ENCODE measurements around the gene DUOXA2. TPM values are rescaled to one million over a fixed set of nuclear protein-coding genes. Genes with fewer than 3 reads are reported as not detected.
"Not testable (repeated sequence)": the region's sequence is repeated elsewhere in the genome, so short reads cannot be mapped to it uniquely, and the experiment has no call there.

DUOXA2 gene
- total RNA-seq, 1 donor from 2014 or later, result not detected

GRCh38 chr15:45102226-45102625 is 11.9 kb upstream of the DUOXA2 start:
- H3K27ac Mint-ChIP-seq (ENCODE audit: unreplicated experiment), result no peak overlapping the region
- no peak for DNase-seq (ENCODE audit: low read depth, low spot score)

GRCh38 chr15:45104170-45104569 is 10.0 kb upstream of the DUOXA2 start:
- H3K36me3 Mint-ChIP-seq (ENCODE audit: low read depth); H3K4me1 Mint-ChIP-seq; H3K4me3 Mint-ChIP-seq; H3K9me3 Mint-ChIP-seq; H3K27ac Mint-ChIP-seq (ENCODE audit: unreplicated experiment); DNase-seq (ENCODE audit: low read depth, low spot score): not testable (repeated sequence)
- H3K27me3 Mint-ChIP-seq (ENCODE audit: low read depth), result peaks cover 17% of the 10 kb centered on the region

More at GRCh38 chr15:45102226-45102625, 11.9 kb upstream of the DUOXA2 start:
- peaks cover 6% of the 10 kb centered on the region for H3K4me1 Mint-ChIP-seq
- no peak overlapping the region for H3K4me3 Mint-ChIP-seq
- H3K36me3 Mint-ChIP-seq (ENCODE audit: low read depth), result no peaks in the 10 kb centered on the region
- H3K9me3 Mint-ChIP-seq, result no peaks in the 10 kb centered on the region
- no peak for TF ChIP-seq CTCF (conservative IDR thresholded peaks at IDR 0.05)
- H3K27me3 Mint-ChIP-seq (ENCODE audit: low read depth), result peaks cover 8% of the 10 kb centered on the region

GRCh38 chr15:45105586-45105985 is 8.5 kb upstream of the DUOXA2 start:
- H3K27ac Mint-ChIP-seq (ENCODE audit: unreplicated experiment), result no peak overlapping the region
- H3K36me3 Mint-ChIP-seq (ENCODE audit: low read depth), result no peaks in the 10 kb centered on the region
- H3K4me1 Mint-ChIP-seq, result peaks cover 6% of the 10 kb centered on the region
- no peaks in the 10 kb centered on the region for H3K9me3 Mint-ChIP-seq
- peaks cover 31% of the 10 kb centered on the region for H3K27me3 Mint-ChIP-seq (ENCODE audit: low read depth)
- no peak for TF ChIP-seq CTCF (conservative IDR thresholded peaks at IDR 0.05)
- no peak for DNase-seq (ENCODE audit: low read depth, low spot score)
- H3K4me3 Mint-ChIP-seq, result no peak overlapping the region

GRCh38 chr15:45106002-45106790 is 7.9 kb upstream of the DUOXA2 start:
- Mint-ChIP-seq H3K27ac (ENCODE audit: unreplicated experiment) (no peak overlapping the region), H3K27me3 (ENCODE audit: low read depth) (peaks cover 33% of the 10 kb centered on the region), H3K9me3 (no peaks in the 10 kb centered on the region), H3K4me3 (no peak overlapping the region), H3K4me1 (peaks cover 6% of the 10 kb centered on the region), H3K36me3 (ENCODE audit: low read depth) (no peaks in the 10 kb centered on the region)
- no peak for DNase-seq (ENCODE audit: low read depth, low spot score)
- TF ChIP-seq CTCF (conservative IDR thresholded peaks at IDR 0.05), result no peak

GRCh38 chr15:45107941-45108630 is 6.0 kb upstream of the DUOXA2 start:
- H3K4me3 Mint-ChIP-seq, result no peak overlapping the region
- no peaks in the 10 kb centered on the region for H3K9me3 Mint-ChIP-seq
- peaks cover 12% of the 10 kb centered on the region for H3K4me1 Mint-ChIP-seq
- no peaks in the 10 kb centered on the region for H3K36me3 Mint-ChIP-seq (ENCODE audit: low read depth)
- no peak for DNase-seq (ENCODE audit: low read depth, low spot score)
- H3K27ac Mint-ChIP-seq (ENCODE audit: unreplicated experiment), result no peak overlapping the region
- H3K27me3 Mint-ChIP-seq (ENCODE audit: low read depth), result peaks cover 47% of the 10 kb centered on the region
- TF ChIP-seq CTCF (conservative IDR thresholded peaks at IDR 0.05), result no peak
